ENCODE measurements around the gene PTBP2.

GRCh38 chr1:96815914-96816313, 94.3 kb downstream of the PTBP2 start:
- no peak for TF ChIP-seq CTCF (IDR thresholded peaks at IDR 0.05)
- no peak for TF ChIP-seq EZH2 (IDR thresholded peaks at IDR 0.05; ENCODE audit: borderline replicate concordance, insufficient read depth, low read depth, low read length, poor library complexity, severe bottlenecking)

Measured in B cell (primary cell).